PC-9 (cell line): ENCODE measurements around the gene EPS8L2. TPM values are rescaled to one million over a fixed set of nuclear protein-coding genes. Genes with fewer than 3 reads are reported as not detected.
A peak's percentile ranks its signal among the peaks of the same experiment; 100 is the strongest.

Experiments
- BruUV-seq: library from RNA; stranded (reverse); fragments of 400-500 nt; replicated peaks from 2 replicates; lab custom pipeline; 2021; lab: Mats Ljungman, UMichigan
- CTCF ChIA-PET: fragments of 300-600 bp; sonication (Branson Sonifier 250); formaldehyde crosslinking; loops from one replicate; lab custom pipeline; 2022; ENCODE audit warnings: antibody characterized with exemption; lab: Charles Lee
- POLR2A ChIA-PET: fragments of 300-600 bp; sonication (Branson Sonifier 250); formaldehyde crosslinking; loops from one replicate; lab custom pipeline; 2022; ENCODE audit warnings: antibody characterized with exemption; ENCODE audit not compliant: unreplicated experiment; lab: Charles Lee
- DNase-seq, 2 experiments: peaks; one replicate each; pipeline versions ENCODE4 v3.0.0 to v3.0.0-alpha.2; 2015 to 2022; ENCODE audit warnings: mixed read lengths in 1 of 2
- H2AFZ ChIP-seq: fragments of 200-600 bp; sonication (generic); 2 replicates; pipeline ENCODE4 v1.8.1; 2017; ENCODE audit warnings: antibody characterized with exemption
- H3F3A ChIP-seq: fragments of 200-600 bp; sonication (generic); 2 replicates; pipeline ENCODE4 v1.8.1; 2017; ENCODE audit warnings: antibody characterized with exemption, mild to moderate bottlenecking, low read depth; ENCODE audit not compliant: insufficient read depth
- H3K27ac ChIP-seq: fragments of 200-600 bp; sonication (generic); 2 replicates; pipeline ENCODE4 v1.6.1; 2016; ENCODE audit warnings: mixed run types
- H3K27me3 ChIP-seq: fragments of 200-600 bp; sonication (generic); 2 replicates; pipeline ENCODE4 v1.6.1; 2016; ENCODE audit warnings: low read depth, mixed run types; ENCODE audit not compliant: insufficient read depth
- H3K36me3 ChIP-seq: fragments of 200-600 bp; sonication (generic); 2 replicates; pipeline ENCODE4 v1.6.1; 2016; ENCODE audit warnings: low read depth, mixed run types
- H3K4me1 ChIP-seq: fragments of 200-600 bp; sonication (generic); replicated peaks from 2 replicates; pipeline ENCODE4 v1.6.1; 2016; ENCODE audit warnings: mixed run types; ENCODE audit not compliant: insufficient read depth
- H3K4me2 ChIP-seq: fragments of 200-600 bp; sonication (generic); 2 replicates; pipeline ENCODE4 v1.6.1; 2017; ENCODE audit warnings: mixed run types
- H3K4me3 ChIP-seq: fragments of 200-600 bp; sonication (generic); 2 replicates; pipeline ENCODE4 v1.6.1; 2016; ENCODE audit warnings: mixed run types
- H3K79me2 ChIP-seq: fragments of 200-600 bp; sonication (generic); 2 replicates; pipeline ENCODE4 v1.6.1; 2017; ENCODE audit warnings: low read depth, mixed run types
- H3K9me2 ChIP-seq: fragments of 200-600 bp; sonication (generic); 2 replicates; pipeline ENCODE4 v1.8.1; 2017; ENCODE audit warnings: mild to moderate bottlenecking; ENCODE audit not compliant: insufficient read depth
- H3K9me3 ChIP-seq: fragments of 200-600 bp; sonication (generic); 2 replicates; pipeline ENCODE4 v1.8.1; 2016; ENCODE audit warnings: low read depth; ENCODE audit not compliant: insufficient read depth
- H4K20me1 ChIP-seq: fragments of 200-600 bp; sonication (generic); 2 replicates; pipeline ENCODE4 v1.8.1; 2017; ENCODE audit not compliant: insufficient read depth
- CTCF ChIP-seq: fragments of 200-600 bp; sonication (generic); conservative IDR thresholded peaks from 2 replicates; pipeline ENCODE4 v1.6.1; 2017; ENCODE audit warnings: mixed run types, antibody characterized with exemption, mild to moderate bottlenecking, moderate library complexity
- EZH2 ChIP-seq: fragments of 200-600 bp; sonication (generic); IDR thresholded peaks from 2 replicates; pipeline ENCODE4 v1.8.0; 2017; ENCODE audit warnings: antibody characterized with exemption, low read depth
- intact Hi-C: fragments of 100-400 bp; cut with micrococcal nuclease; formaldehyde crosslinking; loops from one replicate; pipeline ENCODE4 v1.10.0; 2022; ENCODE audit not compliant: unreplicated experiment
- total RNA-seq: library from RNA; stranded (reverse); gene quantifications from 2 replicates; pipeline ENCODE4 v1.2.3, GENCODE V29; 2021

The EPS8L2 gene
- total RNA-seq, 1 experiment from 2014 or later, result 229 TPM

GRCh38 chr11:727281-727701, 21.3 kb downstream of the EPS8L2 start:
- BruUV-seq, result TSS peak; percentile 96
- intact Hi-C loops, result loop anchor here (2.0 to 10.0 kb wide), 2 partner anchors 30 to 162 kb away; partner anchors contain the start of genes LMNTD2 and RASSF7
- peak overlapping the region; percentile 91 for H3K27ac ChIP-seq

GRCh38 chr11:727859-728748, 22.1 kb downstream of the EPS8L2 start:
- Histone ChIP-seq H3K9me3 (no peaks in the 10 kb centered on the region), H4K20me1 (no peaks in the 10 kb centered on the region), H3K4me3 (peak overlapping the region; percentile 58; the same call in 1 of the 2 replicates), H3K27ac (peak overlapping the region; percentile 91), H3K27me3 (no peaks in the 10 kb centered on the region), H3F3A (peaks cover 16% of the 10 kb centered on the region), H3K4me1 (peaks cover 31% of the 10 kb centered on the region), H3K36me3 (no peaks in the 10 kb centered on the region), H3K4me2 (peak overlapping the region; percentile 90), H3K9me2 (no peaks in the 10 kb centered on the region), H2AFZ (no peak overlapping the region), H3K79me2 (0 out of 2 replicates have a peak, but pooled peaks cover 4% of the 10 kb centered on the region)
- intact Hi-C loops, result loop anchor here (1.0 to 10.0 kb wide), 5 partner anchors 19 to 163 kb away; partner anchors contain the start of genes LMNTD2, RASSF7 and TALDO1
- peak; percentile 91 to 94 for DNase-seq
- ChIA-PET CTCF (interaction anchor here (0.6 to 1.0 kb wide), 3 partner anchors 9 to 35 kb away, joined by 3 to 7 read pairs (median 7); no protein-coding TSS in a partner anchor), POLR2A (interaction anchor here (0.6 kb wide), 1 partner anchor 21 kb away, joined by 3 read pairs; no protein-coding TSS in a partner anchor)
- TF ChIP-seq EZH2 (no peak), CTCF (peak; percentile 88)
- BruUV-seq, result no TSS peak

More at GRCh38 chr11:727281-727701, 21.3 kb downstream of the EPS8L2 start:
- ChIA-PET CTCF (interaction anchor here (0.9 to 1.3 kb wide), 3 partner anchors 21 to 36 kb away, joined by 7 to 18 read pairs (median 7); partner anchors contain the start of genes DEAF1 and TMEM80), POLR2A (no interaction called here)
- Histone ChIP-seq H2AFZ (no peak overlapping the region), H3K4me2 (peak overlapping the region; percentile 90), H3K9me2 (no peaks in the 10 kb centered on the region), H3K4me1 (peaks cover 31% of the 10 kb centered on the region), H3K9me3 (no peaks in the 10 kb centered on the region), H3K36me3 (no peaks in the 10 kb centered on the region), H3F3A (peaks cover 16% of the 10 kb centered on the region), H3K27me3 (no peaks in the 10 kb centered on the region), H4K20me1 (no peaks in the 10 kb centered on the region), H3K79me2 (0 out of 2 replicates have a peak, but pooled peaks cover 4% of the 10 kb centered on the region), H3K4me3 (peak overlapping the region; percentile 58; the same call in 1 of the 2 replicates)
- no peak for DNase-seq
- no peak for TF ChIP-seq EZH2
- TF ChIP-seq CTCF, result no peak

- Histone ChIP-seq H4K20me1 (no peaks in the 10 kb centered on the region), H3K27ac (peak overlapping the region; percentile 91), H3K9me2 (no peaks in the 10 kb centered on the region), H3K79me2 (0 out of 2 replicates have a peak, but pooled peaks cover 4% of the 10 kb centered on the region), H3K4me2 (0 out of 2 replicates have a peak overlapping the region, but pooled peaks have one; percentile 4), H3K9me3 (no peaks in the 10 kb centered on the region), H3F3A (peaks cover 16% of the 10 kb centered on the region), H3K4me1 (peaks cover 31% of the 10 kb centered on the region), H3K27me3 (no peaks in the 10 kb centered on the region), H3K4me3 (no peak overlapping the region), H3K36me3 (no peaks in the 10 kb centered on the region), H2AFZ (no peak overlapping the region)
- TF ChIP-seq CTCF (no peak), EZH2 (no peak)
- ChIA-PET POLR2A (no interaction called here), CTCF (interaction anchor here (0.6 kb wide), 1 partner anchor 8 kb away, joined by 3 read pairs; no protein-coding TSS in a partner anchor)
- no peak for DNase-seq
- no TSS peak for BruUV-seq
- intact Hi-C loops, result loop anchor here (1.0 to 10.0 kb wide), 4 partner anchors 18 to 164 kb away; partner anchors contain the start of genes LMNTD2, RASSF7 and TALDO1
Measured at GRCh38 chr11:728901-729491, 23.0 kb downstream of the EPS8L2 start.
